Measurements from ENCODE around the gene BMS1. TPM values are rescaled to one million over a fixed set of nuclear protein-coding genes. Genes with fewer than 3 reads are reported as not detected.

BMS1 gene
- total and polyA plus RNA-seq, 2 of the 8 experiments (the other 6 are each of a cell fraction or from before 2014, with no cell fraction given) = 3.7 to 34.6 TPM

DNA sequence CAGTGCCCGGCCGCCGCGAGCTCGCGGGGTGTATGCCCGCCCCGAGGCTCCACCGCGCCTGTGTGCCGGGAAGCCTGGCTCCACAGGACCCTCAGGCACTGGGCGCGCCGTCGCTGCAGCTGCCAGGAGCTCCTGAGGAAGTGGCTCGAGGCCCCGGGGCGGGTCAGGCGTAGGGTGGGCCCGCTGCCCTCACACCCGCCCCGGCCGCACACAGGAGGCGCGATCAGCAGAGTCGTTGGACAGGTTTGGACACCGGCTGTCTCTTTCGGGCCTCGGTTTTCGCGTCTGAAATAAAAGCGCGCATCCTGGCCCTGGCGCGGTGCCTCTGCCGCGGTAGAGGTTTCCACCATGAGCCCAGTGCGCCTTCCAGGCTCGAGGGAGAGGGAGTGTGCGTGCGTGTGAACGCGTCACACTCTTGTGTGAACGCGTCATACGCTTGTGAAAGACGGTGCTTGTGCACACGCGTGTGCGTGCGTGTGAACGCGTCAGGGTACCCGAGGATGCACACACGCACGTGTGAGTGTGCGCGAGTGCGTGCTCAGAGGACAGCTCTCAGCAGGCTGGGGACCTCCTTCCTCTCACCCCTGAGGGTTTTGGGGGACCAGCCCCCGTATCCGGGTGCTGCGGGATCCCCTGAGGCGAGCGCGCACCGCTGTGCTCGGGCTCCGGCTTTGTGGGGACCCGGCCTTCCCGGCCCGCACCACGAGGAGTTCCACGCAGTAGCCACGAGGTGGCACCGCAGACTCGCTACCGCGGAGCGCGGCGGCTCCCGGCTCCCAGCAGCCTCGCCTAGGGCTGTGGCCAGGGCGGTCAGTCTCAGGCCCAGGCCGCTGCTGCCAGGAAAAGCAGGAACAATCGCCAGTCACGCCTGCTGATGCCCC lies 83.8 kb downstream of the BMS1 start (continued):
- TF ChIP-seq, protein P1, sequence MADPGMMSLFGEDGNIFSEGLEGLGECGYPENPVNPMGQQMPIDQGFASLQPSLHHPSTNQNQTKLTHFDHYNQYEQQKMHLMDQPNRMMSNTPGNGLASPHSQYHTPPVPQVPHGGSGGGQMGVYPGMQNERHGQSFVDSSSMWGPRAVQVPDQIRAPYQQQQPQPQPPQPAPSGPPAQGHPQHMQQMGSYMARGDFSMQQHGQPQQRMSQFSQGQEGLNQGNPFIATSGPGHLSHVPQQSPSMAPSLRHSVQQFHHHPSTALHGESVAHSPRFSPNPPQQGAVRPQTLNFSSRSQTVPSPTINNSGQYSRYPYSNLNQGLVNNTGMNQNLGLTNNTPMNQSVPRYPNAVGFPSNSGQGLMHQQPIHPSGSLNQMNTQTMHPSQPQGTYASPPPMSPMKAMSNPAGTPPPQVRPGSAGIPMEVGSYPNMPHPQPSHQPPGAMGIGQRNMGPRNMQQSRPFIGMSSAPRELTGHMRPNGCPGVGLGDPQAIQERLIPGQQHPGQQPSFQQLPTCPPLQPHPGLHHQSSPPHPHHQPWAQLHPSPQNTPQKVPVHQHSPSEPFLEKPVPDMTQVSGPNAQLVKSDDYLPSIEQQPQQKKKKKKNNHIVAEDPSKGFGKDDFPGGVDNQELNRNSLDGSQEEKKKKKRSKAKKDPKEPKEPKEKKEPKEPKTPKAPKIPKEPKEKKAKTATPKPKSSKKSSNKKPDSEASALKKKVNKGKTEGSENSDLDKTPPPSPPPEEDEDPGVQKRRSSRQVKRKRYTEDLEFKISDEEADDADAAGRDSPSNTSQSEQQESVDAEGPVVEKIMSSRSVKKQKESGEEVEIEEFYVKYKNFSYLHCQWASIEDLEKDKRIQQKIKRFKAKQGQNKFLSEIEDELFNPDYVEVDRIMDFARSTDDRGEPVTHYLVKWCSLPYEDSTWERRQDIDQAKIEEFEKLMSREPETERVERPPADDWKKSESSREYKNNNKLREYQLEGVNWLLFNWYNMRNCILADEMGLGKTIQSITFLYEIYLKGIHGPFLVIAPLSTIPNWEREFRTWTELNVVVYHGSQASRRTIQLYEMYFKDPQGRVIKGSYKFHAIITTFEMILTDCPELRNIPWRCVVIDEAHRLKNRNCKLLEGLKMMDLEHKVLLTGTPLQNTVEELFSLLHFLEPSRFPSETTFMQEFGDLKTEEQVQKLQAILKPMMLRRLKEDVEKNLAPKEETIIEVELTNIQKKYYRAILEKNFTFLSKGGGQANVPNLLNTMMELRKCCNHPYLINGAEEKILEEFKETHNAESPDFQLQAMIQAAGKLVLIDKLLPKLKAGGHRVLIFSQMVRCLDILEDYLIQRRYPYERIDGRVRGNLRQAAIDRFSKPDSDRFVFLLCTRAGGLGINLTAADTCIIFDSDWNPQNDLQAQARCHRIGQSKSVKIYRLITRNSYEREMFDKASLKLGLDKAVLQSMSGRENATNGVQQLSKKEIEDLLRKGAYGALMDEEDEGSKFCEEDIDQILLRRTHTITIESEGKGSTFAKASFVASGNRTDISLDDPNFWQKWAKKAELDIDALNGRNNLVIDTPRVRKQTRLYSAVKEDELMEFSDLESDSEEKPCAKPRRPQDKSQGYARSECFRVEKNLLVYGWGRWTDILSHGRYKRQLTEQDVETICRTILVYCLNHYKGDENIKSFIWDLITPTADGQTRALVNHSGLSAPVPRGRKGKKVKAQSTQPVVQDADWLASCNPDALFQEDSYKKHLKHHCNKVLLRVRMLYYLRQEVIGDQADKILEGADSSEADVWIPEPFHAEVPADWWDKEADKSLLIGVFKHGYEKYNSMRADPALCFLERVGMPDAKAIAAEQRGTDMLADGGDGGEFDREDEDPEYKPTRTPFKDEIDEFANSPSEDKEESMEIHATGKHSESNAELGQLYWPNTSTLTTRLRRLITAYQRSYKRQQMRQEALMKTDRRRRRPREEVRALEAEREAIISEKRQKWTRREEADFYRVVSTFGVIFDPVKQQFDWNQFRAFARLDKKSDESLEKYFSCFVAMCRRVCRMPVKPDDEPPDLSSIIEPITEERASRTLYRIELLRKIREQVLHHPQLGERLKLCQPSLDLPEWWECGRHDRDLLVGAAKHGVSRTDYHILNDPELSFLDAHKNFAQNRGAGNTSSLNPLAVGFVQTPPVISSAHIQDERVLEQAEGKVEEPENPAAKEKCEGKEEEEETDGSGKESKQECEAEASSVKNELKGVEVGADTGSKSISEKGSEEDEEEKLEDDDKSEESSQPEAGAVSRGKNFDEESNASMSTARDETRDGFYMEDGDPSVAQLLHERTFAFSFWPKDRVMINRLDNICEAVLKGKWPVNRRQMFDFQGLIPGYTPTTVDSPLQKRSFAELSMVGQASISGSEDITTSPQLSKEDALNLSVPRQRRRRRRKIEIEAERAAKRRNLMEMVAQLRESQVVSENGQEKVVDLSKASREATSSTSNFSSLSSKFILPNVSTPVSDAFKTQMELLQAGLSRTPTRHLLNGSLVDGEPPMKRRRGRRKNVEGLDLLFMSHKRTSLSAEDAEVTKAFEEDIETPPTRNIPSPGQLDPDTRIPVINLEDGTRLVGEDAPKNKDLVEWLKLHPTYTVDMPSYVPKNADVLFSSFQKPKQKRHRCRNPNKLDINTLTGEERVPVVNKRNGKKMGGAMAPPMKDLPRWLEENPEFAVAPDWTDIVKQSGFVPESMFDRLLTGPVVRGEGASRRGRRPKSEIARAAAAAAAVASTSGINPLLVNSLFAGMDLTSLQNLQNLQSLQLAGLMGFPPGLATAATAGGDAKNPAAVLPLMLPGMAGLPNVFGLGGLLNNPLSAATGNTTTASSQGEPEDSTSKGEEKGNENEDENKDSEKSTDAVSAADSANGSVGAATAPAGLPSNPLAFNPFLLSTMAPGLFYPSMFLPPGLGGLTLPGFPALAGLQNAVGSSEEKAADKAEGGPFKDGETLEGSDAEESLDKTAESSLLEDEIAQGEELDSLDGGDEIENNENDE (IDR thresholded peaks at IDR 0.05; ENCODE audit: insufficient replicate concordance, low read length) = no peak
- TF ChIP-seq BCL11A (IDR thresholded peaks at IDR 0.05; ENCODE audit: low read depth in 2 of 2, low read length in 2 of 2) = no peak
- TF ChIP-seq RXRA (IDR thresholded peaks at IDR 0.05; ENCODE audit: insufficient read depth, low read depth, low read length) = 0 out of 2 replicates have a peak, but pooled peaks have one; percentile 4
- no peak for TF ChIP-seq POU5F1 (IDR thresholded peaks at IDR 0.05; ENCODE audit: low read depth, low read length)
- TF ChIP-seq KDM5A (IDR thresholded peaks at IDR 0.05; ENCODE audit: low read length) = no peak
- TF ChIP-seq, protein P2, sequence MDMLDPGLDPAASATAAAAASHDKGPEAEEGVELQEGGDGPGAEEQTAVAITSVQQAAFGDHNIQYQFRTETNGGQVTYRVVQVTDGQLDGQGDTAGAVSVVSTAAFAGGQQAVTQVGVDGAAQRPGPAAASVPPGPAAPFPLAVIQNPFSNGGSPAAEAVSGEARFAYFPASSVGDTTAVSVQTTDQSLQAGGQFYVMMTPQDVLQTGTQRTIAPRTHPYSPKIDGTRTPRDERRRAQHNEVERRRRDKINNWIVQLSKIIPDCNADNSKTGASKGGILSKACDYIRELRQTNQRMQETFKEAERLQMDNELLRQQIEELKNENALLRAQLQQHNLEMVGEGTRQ (IDR thresholded peaks at IDR 0.05; ENCODE audit: low read length) = no peak
- TF ChIP-seq CEBPB (IDR thresholded peaks at IDR 0.05; ENCODE audit: low read depth, low read length) = no peak
- no peak for TF ChIP-seq ASH2L (IDR thresholded peaks at IDR 0.05; ENCODE audit: low read length)
- no peak for TF ChIP-seq FOSL1 (IDR thresholded peaks at IDR 0.05; ENCODE audit: insufficient read depth, low read depth, low read length)
